Stimulated activated CD8-positive, alpha-beta memory T cell treated with anti-CD3 and anti-CD28 coated beads, Interleukin-2, amount 100 ng/mL, for 48 hours (primary cell): ENCODE data around the gene ZFPM1.

Source experiments
- DNase-seq, 2 donors: peaks; one replicate each; pipeline ENCODE4 v3.0.0-alpha.2; 2020; ENCODE audit warnings: low read depth in 2 of 2

ZFPM1 gene

DNA sequence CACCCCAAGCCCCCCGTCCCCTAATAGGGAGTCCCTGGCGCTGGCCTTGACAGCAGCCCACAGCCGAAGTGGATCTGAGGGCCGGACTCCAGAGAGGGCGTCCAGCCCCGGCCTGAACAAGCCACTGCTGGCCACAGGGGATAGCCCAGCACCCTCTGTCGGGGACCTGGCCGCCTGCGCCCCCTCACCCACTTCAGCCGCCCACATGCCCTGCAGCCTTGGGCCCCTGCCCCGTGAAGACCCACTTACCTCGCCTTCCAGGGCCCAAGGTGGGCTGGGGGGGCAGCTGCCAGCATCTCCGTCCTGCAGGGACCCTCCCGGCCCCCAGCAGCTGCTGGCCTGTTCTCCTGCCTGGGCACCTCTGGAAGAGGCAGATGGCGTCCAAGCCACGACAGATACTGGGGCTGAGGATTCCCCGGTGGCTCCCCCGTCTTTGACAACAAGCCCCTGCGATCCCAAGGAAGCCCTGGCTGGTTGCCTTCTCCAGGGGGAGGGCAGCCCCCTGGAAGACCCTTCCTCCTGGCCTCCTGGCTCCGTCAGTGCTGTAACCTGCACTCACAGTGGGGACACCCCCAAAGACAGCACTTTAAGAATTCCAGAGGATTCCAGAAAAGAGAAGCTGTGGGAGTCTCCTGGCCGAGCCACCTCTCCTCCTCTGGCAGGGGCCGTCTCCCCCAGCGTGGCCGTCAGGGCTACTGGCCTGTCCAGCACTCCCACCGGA lies 19.3 kb upstream of the ZFPM1 start:
- DNase-seq = no peak

DNA sequence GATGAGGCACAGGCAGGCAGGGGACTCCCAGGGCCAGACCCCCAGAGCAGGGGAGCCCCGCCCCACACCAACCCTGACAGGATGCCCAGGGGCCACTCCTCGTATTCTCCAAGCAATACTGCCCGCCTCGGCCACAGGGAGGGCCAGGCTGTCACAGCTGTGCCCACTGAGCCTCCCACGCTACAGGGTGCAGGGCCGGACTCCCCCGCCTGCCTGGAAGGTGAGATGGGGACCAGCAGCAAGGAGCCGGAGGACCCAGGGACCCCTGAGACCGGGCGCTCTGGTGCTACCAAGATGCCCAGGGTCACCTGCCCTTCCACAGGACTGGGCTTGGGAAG lies 18.8 kb upstream of the ZFPM1 start:
- DNase-seq = no peak

DNA sequence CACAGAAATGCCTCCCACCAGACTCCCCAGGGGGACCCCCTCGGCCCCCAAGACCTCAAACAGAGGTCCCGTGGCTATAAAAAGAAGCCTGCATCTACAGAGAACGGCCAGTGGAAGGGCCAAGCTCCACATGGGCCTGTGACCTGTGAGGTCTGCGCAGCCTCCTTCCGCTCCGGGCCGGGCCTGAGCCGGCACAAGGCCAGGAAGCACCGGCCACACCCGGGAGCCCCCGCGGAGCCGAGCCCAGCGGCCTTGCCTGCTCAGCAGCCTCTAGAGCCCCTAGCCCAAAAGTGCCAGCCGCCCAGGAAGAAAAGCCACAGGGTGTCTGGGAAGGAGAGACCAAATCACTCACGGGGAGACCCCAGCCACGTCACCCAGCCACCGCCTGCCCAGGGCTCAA lies 18.3 kb upstream of the ZFPM1 start:
- DNase-seq = no peak

DNA sequence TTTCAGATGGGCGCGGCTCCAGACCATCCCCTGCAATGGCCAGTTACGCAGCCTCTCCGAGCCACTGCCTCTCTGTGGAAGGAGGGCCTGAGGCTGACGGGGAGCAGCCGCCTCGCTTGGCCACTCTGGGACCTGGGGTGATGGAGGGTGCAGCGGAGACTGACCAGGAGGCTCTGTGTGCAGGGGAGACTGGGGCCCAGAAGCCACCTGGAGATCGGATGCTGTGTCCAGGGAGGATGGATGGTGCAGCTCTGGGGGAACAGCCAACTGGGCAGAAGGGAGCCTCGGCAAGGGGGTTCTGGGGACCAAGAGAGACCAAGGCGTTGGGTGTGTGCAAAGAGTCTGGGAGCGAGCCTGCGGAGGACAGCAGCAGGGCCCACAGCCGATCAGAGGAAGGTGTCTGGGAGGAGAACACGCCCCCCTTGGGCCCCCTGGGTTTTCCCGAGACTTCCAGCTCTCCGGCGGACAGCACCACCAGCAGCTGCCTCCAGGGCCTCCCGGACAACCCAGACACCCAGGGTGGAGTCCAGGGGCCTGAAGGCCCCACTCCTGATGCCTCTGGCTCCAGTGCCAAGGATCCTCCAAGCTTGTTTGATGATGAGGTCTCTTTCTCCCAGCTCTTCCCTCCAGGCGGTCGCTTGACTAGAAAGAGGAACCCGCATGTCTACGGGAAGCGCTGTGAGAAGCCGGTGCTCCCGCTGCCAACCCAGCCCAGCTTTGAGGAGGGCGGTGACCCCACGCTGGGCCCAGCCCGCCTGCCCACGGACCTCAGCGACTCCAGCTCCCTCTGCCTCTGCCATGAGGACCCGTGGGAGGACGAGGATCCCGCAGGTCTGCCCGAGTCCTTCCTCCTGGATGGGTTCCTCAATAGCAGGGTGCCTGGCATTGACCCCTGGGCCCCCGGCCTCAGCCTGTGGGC lies 17.4 kb upstream of the ZFPM1 start:
- DNase-seq = no peak

DNA sequence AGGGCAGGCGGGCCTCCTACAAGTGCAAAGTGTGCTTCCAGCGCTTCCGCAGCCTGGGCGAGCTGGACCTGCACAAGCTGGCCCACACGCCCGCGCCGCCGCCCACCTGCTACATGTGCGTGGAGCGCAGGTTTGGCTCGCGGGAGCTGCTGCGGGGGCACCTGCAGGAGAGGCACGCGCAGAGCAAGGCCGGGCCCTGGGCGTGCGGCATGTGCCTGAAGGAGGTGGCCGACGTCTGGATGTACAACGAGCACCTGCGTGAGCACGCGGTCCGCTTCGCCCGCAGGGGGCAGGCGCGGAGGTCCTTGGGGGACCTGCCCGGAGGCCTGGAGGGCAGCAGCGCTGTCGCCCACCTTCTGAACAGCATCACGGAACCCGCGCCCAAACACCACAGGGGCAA lies 16.3 kb upstream of the ZFPM1 start:
- no peak for DNase-seq

DNA sequence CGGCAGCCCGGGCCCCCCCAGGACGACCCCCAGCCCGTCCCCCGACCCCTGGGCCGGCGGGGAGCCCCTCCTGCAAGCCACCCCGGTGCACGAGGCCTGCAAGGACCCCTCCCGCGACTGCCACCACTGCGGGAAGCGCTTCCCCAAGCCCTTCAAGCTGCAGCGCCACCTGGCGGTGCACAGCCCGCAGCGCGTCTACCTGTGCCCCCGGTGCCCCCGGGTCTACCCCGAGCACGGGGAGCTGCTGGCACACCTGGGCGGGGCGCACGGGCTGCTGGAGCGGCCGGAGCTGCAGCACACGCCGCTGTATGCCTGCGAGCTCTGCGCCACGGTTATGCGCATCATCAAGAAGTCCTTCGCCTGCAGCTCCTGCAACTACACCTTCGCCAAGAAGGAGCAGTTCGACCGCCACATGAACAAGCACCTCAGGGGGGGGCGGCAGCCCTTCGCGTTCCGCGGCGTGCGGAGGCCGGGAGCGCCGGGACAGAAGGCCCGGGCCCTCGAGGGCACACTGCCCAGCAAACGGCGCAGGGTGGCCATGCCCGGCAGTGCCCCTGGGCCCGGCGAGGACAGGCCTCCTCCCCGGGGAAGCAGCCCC lies 15.6 kb upstream of the ZFPM1 start:
- DNase-seq = peak; percentile 50 to 65

DNA sequence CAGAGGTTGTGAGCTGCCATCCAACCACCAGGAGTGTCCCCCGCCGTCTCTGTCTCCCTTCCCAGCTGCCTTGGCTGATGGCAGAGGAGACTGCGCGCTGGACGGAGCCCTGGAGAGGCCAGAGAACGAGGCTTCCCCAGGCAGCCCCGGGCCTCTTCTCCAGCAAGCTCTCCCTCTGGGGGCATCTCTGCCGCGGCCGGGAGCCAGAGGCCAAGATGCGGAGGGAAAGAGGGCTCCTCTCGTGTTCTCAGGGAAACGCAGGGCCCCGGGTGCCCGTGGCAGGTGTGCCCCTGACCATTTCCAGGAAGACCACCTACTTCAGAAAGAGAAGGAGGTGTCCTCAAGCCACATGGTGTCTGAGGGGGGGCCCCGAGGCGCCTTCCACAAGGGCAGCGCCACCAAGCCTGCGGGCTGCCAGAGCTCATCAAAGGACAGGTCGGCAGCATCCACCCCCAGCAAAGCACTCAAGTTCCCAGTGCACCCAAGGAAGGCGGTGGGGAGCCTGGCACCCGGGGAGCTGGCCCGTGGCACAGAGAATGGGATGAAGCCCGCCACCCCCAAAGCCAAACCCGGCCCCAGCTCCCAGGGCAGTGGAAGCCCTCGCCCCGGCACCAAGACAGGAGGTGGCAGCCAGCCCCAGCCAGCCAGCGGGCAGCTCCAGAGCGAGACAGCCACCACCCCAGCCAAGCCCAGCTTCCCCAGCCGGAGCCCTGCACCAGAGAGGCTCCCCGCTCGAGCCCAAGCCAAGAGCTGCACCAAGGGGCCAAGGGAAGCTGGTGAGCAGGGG lies 14.8 kb upstream of the ZFPM1 start:
- no peak for DNase-seq

DNA sequence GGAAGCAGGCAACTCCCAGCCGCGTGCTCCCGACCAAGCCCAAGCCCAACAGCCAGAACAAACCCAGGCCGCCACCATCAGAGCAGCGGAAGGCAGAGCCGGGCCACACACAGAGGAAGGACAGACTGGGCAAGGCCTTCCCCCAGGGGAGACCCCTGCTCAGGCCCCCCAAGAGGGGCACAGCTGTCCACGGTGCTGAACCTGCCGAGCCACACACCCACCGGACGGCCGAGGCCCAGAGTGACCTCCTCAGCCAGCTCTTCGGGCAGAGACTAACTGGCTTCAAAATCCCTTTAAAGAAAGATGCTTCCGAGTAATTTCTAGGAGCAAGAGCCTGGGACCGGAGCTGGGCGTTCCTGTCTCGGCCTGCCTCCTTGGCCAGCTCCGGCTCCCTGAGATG lies 14.1 kb upstream of the ZFPM1 start:
- no peak for DNase-seq

DNA sequence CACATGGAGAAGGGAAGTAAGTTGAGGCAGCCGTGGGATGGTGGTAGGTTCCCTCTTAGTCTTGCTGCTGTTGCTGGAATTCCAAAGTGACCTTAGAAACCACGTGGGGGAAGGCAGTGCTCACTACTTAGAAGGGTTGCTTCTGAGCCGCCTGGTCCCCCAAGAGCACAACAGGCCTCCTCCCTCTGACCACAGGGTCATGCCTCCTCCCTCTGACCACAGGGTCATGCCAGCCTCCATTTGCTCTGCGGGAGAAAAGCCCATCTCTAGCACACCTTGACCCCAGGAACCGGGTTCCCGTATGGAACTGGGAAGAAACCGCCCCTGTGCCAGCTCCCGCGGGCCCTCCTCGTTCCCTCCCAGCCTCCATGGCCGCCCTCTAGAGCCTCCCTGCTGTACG lies 13.4 kb upstream of the ZFPM1 start:
- no peak for DNase-seq

DNA sequence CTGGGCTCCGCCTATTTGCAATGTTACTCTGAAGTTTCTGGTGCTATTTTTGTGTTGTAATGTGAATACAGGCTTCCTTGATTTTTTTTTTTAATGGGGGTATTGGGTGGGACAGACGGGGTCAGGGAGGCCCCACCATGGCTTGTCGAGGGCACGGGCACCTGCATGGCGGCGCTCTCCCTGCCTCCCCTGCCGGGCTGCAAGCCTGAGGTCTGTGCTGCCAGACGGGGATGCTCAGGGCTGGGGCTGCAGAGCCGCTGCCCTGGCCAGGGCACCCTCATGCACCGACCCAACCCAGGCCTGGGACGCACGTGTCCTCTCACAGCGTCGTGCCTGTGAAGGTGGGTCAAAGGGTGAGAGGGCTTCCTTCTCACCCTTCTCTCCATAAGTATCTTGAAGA lies 13.0 kb upstream of the ZFPM1 start:
- no peak for DNase-seq

DNA sequence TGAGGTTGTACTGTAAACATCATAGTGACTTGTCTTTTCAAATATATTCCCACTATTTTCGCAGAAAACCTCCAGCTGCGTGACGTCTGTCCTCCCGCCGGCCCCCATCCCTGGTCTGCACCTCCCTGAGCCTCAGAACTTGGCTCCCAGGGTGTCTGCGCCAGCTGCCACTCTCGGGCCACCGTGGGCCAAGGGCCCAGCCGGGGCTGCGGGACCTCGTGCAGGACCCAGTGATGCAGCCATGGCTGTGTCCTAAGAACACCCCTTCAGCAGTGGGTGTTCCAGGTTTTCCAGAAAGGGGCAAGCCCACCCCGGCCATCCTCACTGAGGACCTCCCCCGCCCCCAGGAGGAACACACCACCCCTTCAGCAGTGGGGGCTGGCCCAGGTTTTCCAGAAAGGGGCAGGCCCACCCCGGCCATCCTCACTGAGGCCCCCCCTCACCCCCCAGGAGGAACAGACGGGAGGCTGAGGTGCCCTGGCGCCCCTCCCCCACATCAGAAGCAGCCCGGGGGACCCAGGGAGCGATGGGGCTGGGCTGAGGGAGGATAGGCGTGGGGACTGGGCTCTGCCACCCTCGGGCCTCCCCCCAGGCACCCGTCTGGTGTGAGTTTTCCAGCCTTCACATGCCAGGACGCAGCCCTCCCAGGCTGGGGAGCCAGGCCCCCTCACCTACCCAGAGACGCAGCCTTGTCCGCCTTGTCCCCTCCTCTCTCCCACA lies 12.2 kb upstream of the ZFPM1 start:
- DNase-seq = no peak

DNA sequence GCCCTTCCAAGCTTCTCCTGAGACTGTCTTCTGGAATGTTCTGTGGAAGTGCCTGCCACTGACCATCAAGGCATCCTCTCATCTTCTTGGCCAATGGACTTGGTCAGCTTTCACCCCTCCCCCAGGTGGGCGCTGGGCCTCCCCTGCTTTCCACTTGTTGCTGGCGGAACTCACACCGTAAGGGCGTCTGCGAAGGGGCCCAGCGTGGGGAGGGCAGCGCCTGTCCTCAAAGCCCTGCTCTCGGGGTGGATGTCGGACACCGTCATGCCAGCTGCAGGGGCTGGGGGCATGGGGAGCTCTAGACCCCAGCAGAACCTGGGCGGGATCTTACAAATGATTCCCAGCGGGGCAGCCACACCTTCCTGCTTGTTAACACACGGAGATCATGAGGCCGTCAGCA lies 11.6 kb upstream of the ZFPM1 start:
- DNase-seq = no peak

DNA sequence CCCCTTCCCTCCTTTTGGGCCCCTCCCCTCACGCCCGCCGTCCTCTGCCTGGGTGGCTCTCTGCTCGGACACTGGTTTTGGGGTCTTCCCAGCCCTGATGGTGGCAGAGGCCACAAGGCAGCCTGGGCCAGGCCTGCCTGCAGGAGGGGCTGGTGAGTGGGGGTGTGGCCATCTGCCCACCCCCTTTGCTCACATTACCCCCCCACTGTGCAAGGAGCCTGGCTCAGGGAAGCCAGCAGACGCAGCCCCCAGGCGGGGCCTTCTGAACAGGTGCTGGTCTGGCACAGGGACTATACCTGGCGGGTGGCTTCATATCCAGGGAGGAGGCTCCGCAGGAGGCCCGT lies 10.7 kb upstream of the ZFPM1 start:
- DNase-seq = no peak

DNA sequence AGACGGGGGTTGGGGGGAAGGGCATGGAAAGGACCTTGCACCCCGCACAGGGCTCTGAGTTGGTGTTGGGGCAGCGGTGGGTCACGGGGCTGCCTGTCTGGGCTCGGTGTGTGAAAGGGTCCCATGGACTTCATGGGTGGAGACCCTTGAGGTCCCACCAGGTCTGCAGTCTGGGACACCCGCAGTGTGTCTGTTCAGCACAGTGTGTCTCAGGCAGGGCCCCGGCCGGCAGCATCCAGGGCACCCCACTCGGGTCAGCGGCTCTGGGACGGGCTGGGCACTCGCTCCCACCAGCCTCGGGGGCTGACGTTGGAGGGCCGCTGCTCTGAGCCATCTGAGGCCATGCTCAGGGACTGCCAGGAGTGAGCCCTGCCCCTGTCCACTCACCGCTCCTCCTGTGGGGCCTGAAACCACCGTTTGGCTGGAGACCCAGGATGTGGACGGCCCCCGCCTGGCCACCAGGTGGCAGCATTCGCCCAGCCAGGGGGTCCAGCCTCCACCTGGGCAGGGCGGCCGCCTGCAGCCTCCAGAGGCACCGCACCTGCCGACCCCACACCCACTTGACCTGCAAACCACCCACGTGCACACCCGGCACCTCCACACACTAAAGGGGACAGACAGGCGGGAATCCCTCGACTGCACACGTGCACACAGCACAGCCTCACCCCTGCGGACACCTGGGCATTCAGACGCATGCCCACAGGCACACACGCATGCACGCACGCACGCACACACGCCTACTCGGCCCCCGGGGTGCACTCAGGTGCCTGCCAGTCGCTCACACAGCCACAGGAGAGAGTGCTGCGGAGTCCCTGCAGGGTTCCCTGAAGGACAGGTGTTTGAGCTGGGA lies 10.1 kb upstream of the ZFPM1 start:
- peak; percentile 70 to 72 for DNase-seq

DNA sequence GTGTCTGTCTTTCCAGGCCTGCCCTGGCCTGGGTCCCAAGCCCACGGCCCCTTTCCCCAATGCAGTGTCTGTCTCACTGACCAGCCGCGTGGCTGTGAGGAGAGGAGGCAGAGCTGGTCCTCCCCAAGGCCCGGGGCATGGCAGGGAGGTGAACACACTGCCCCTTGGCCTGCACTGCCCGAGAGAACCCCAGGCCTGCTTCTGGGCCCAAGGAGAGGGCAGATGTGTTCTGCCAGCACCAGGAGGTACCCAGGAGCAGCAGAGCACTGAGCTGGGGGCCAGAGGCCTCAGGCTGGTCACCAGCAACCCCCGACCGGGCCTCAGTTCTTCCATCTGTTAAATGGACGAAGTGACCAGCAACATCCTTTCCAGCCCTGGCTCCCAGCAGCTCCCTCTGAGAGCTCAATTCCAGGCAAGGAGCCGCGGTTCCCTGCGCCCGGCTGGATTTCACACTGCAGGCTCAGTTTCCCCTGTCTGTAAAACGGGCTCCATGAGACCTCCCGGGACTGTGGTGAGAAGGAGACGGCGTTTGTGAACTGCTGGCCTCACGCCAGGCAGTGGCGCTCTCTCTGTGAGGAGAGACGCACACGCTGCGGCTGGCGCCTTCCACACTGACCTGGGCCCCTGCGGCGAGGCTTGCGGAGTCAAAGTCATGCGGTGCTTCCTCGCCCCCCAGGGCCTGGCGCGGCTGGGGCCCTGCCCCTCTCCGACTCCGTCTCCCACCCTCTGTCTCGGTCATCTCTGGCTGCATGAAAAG lies 8.1 kb upstream of the ZFPM1 start:
- no peak for DNase-seq

DNA sequence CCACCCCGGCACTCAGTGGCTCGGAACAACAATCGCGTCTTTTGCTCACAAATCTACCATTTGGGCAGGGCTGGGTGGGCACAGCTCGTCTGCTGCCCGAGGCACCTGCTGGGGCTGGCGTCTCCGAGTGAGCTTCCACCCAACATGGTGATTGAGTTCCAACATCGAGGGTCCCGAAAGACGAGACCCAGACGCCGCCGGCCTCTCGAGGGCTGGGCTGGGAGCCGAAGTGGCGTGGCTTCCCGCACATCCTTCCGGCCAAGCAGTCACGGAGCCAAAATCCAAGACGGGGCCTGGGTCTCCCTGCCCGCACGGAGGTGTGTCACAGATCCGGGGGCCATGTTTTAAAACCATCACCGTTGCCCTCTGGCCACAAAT lies 7.5 kb upstream of the ZFPM1 start:
- no peak for DNase-seq

DNA sequence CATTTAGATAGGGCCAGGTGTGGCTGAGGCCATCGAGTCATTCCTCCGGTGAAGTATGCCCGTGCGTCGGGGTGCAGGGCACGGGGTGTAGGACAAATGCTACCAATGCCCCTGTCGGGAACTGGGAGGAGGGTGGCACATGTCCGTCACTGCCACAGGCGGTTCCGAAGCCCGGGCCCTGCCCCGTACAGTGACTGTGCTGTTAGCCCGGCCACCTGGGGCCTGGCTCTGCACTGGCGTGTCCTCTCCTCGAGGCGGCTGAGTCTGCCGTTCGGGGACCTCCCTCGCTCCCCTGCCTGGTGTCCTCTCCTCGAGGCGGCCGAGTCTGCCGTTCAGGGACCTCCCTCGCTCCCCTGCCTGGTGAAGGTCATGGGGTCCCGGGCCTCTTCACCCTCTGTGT lies 7.0 kb upstream of the ZFPM1 start:
- no peak for DNase-seq

DNA sequence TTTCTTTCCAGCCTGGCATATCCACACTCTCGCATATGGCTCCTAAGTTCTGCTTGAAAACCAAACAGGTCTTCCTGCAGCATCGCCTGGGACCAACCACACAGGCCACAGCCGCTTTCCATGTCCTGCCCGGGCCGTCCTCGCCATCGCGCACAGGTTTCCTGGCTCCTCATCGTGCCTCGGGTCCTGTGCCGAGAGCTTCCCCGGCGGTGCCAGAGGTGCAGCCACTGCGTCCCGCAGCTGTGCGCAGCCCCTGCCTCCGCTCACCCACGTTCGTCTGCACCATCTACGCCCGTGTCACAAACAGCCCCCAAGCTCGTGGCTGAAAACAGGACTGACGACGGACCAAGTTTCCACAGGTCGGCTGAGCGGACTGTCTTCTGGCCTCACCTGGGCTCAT lies 6.3 kb upstream of the ZFPM1 start:
- DNase-seq = no peak

DNA sequence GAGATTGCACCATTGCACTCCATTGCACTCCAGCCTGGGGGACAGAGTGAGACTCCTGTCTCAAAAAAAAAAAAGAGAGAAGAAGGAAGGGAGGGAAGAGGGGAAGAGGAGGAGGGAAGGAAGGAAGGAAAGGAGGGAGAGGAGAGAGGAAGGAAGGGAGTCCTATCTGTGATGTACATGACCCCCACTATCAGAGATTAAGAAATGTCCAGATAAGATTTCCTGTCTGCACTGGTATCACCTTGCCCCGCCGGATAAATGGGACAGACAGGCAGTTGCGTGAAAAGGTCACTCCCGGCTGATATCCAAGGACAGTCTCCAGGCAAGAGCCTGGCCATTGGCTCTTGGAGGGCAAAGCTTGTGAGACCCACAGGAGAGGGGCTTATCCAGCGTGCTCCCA lies 5.2 kb upstream of the ZFPM1 start:
- no peak for DNase-seq
